Muscle layer of duodenum (tissue), 2 donors: ENCODE data around the gene TRERF1.
"Not testable (repeated sequence)": the region's sequence is repeated elsewhere in the genome, so short reads cannot be mapped to it uniquely, and the experiment has no call there.

Source experiments
- H3K27ac ChIP-seq: one replicate; pipeline ENCODE4 v1.7.0; 2013; ENCODE audit warnings: mild to moderate bottlenecking, low read length
- H3K27me3 ChIP-seq: one replicate; pipeline ENCODE4 v1.7.0; 2013; ENCODE audit warnings: low read depth, mild to moderate bottlenecking, control low read depth, low read length
- H3K36me3 ChIP-seq, 2 donors: one replicate each; pipeline ENCODE4 v1.7.0; 2013; ENCODE audit warnings: low read length in 2 of 2, control low read depth in 1 of 2, mild to moderate bottlenecking in 1 of 2; ENCODE audit not compliant: insufficient read depth in 2 of 2, control insufficient read depth in 1 of 2
- H3K4me1 ChIP-seq, 2 donors: one replicate each; pipeline ENCODE4 v1.7.0; 2013; ENCODE audit warnings: low read length in 2 of 2, mild to moderate bottlenecking in 2 of 2, control low read depth in 1 of 2, moderate library complexity in 1 of 2; ENCODE audit not compliant: insufficient read depth in 2 of 2, control insufficient read depth in 1 of 2
- H3K4me3 ChIP-seq, 2 donors: one replicate each; pipeline ENCODE4 v1.7.0; 2013; ENCODE audit warnings: low read length in 2 of 2, low read depth in 1 of 2, mild to moderate bottlenecking in 1 of 2
- H3K9me3 ChIP-seq, 2 donors: one replicate each; pipeline ENCODE4 v1.7.0; 2013; ENCODE audit warnings: low read length in 2 of 2, control low read depth in 1 of 2, mild to moderate bottlenecking in 1 of 2; ENCODE audit not compliant: control insufficient read depth in 1 of 2
- donor health status: healthy.

The TRERF1 gene

GRCh38 chr6:42202131-42202915, 249.4 kb downstream of the TRERF1 start:
- not testable (repeated sequence) for H3K4me1 ChIP-seq, H3K9me3 ChIP-seq, H3K27me3 ChIP-seq, H3K27ac ChIP-seq, H3K4me3 ChIP-seq
- H3K36me3 ChIP-seq = peaks cover 7 to 29% of the 10 kb centered on the region in 2 donors

GRCh38 chr6:42201382-42201781, 250.3 kb downstream of the TRERF1 start:
- Histone ChIP-seq H3K27ac (no peak overlapping the region), H3K4me1 (peaks cover 0 to 10% of the 10 kb centered on the region in 2 donors), H3K36me3 (peaks cover 3 to 23% of the 10 kb centered on the region in 2 donors), H3K27me3 (no peaks in the 10 kb centered on the region), H3K4me3 (no peak overlapping the region), H3K9me3 (no peaks in the 10 kb centered on the region)

GRCh38 chr6:42200035-42200434, 251.7 kb downstream of the TRERF1 start:
- Histone ChIP-seq H3K4me3 (no peak overlapping the region), H3K27me3 (no peaks in the 10 kb centered on the region), H3K9me3 (no peaks in the 10 kb centered on the region), H3K36me3 (peaks cover 3 to 20% of the 10 kb centered on the region in 2 donors), H3K27ac (no peak overlapping the region), H3K4me1 (peaks cover 0 to 10% of the 10 kb centered on the region in 2 donors)

- Histone ChIP-seq H3K36me3 (peaks cover 3 to 14% of the 10 kb centered on the region in 2 donors), H3K4me3 (no peak overlapping the region), H3K4me1 (peaks cover 0 to 10% of the 10 kb centered on the region in 2 donors), H3K9me3 (no peaks in the 10 kb centered on the region), H3K27ac (no peak overlapping the region), H3K27me3 (no peaks in the 10 kb centered on the region)
These were observed 252.4 kb downstream of the TRERF1 start for GRCh38 chr6:42199106-42199981.

GRCh38 chr6:42197555-42198362, 254.0 kb downstream of the TRERF1 start:
- H3K36me3 ChIP-seq = peaks cover 0 to 3% of the 10 kb centered on the region in 2 donors
- no peak overlapping the region for H3K4me3 ChIP-seq
- H3K4me1 ChIP-seq = peaks cover 0 to 10% of the 10 kb centered on the region in 2 donors
- H3K27me3 ChIP-seq = no peaks in the 10 kb centered on the region
- H3K9me3 ChIP-seq = no peaks in the 10 kb centered on the region
- H3K27ac ChIP-seq = no peak overlapping the region

GRCh38 chr6:42195415-42195814, 256.3 kb downstream of the TRERF1 start:
- Histone ChIP-seq H3K9me3 (no peaks in the 10 kb centered on the region), H3K4me3 (no peak overlapping the region), H3K4me1 (peaks cover 0 to 5% of the 10 kb centered on the region in 2 donors), H3K27me3 (no peaks in the 10 kb centered on the region), H3K27ac (no peak overlapping the region), H3K36me3 (no peaks in the 10 kb centered on the region)

GRCh38 chr6:42194056-42194455, 257.7 kb downstream of the TRERF1 start:
- Histone ChIP-seq H3K4me1 (no peaks in the 10 kb centered on the region), H3K36me3 (no peaks in the 10 kb centered on the region), H3K4me3 (no peak overlapping the region), H3K27me3 (no peaks in the 10 kb centered on the region), H3K27ac (no peak overlapping the region), H3K9me3 (no peaks in the 10 kb centered on the region)

GRCh38 chr6:42193491-42193894, 258.2 kb downstream of the TRERF1 start:
- Histone ChIP-seq H3K4me1 (no peaks in the 10 kb centered on the region), H3K36me3 (no peaks in the 10 kb centered on the region), H3K4me3 (no peak overlapping the region), H3K27me3 (no peaks in the 10 kb centered on the region), H3K27ac (no peak overlapping the region), H3K9me3 (no peaks in the 10 kb centered on the region)

- H3K9me3 ChIP-seq, H3K36me3 ChIP-seq, H3K4me1 ChIP-seq, H3K27ac ChIP-seq, H3K4me3 ChIP-seq, H3K27me3 ChIP-seq: not testable (repeated sequence)
These were observed 259.3 kb downstream of the TRERF1 start for GRCh38 chr6:42192385-42192784.

GRCh38 chr6:42190554-42191183, 261.1 kb downstream of the TRERF1 start:
- no peaks in the 10 kb centered on the region for H3K27me3 ChIP-seq
- H3K4me1 ChIP-seq = no peaks in the 10 kb centered on the region
- H3K4me3 ChIP-seq = no peak overlapping the region
- H3K27ac ChIP-seq = no peak overlapping the region
- H3K9me3 ChIP-seq = no peaks in the 10 kb centered on the region
- H3K36me3 ChIP-seq = no peaks in the 10 kb centered on the region
